B cell (primary cell): ENCODE data around the gene CDC26. TPM values are rescaled to one million over a fixed set of nuclear protein-coding genes. Genes with fewer than 3 reads are reported as not detected.

Source experiments
- ATAC-seq: fragments of 200-7000 bp; cut with Tn5 transposase; one replicate; pipeline ENCODE4 v1.10.0; 2021; ENCODE audit warnings: low read depth, mild to moderate bottlenecking, moderate number of reproducible peaks, moderate library complexity
- CTCF ChIA-PET: fragments of 350-600 bp; sonication (Branson Sonifier 250); formaldehyde crosslinking; loops from one replicate; lab custom pipeline; 2021; ENCODE audit warnings: antibody characterized with exemption, inconsistent platforms; lab: Charles Lee
- POLR2A ChIA-PET: fragments of 350-600 bp; sonication (Branson Sonifier 250); formaldehyde crosslinking; loops from one replicate; lab custom pipeline; 2021; ENCODE audit warnings: antibody characterized with exemption; lab: Charles Lee
- DNase-seq: peaks from one replicate; pipeline ENCODE4 v3.0.0; 2013
- H2AFZ ChIP-seq: 2 replicates; pipeline ENCODE4 v1.6.1; 2012; ENCODE audit warnings: mild to moderate bottlenecking, low read depth, low read length; ENCODE audit not compliant: insufficient read depth, poor library complexity, severe bottlenecking
- H3K27ac ChIP-seq, 2 donors: 1 replicate in 1 of 2; 2 replicates in 1 of 2; pipeline ENCODE4 v1.5.1; 2012 to 2013; ENCODE audit warnings: low read length in 2 of 2, mild to moderate bottlenecking in 2 of 2, moderate library complexity in 1 of 2
- H3K27me3 ChIP-seq, 4 experiments: fragments of 200-600 bp in 1 of 4; sonication (generic) in 1 of 4; replicated peaks in 1 of 4; 1 replicate in 2 of 4; 2 replicates in 2 of 4; pipeline versions ENCODE4 v1.6.1 to v1.7.0; 2013 to 2016; ENCODE audit warnings: low read length in 3 of 4, mild to moderate bottlenecking in 2 of 4, mixed read lengths in 1 of 4, moderate library complexity in 1 of 4; ENCODE audit not compliant: insufficient read depth in 4 of 4, control insufficient read depth in 3 of 4; ENCODE audit errors: control extremely low read depth in 1 of 4
- H3K36me3 ChIP-seq, 2 experiments: replicated peaks in 1 of 2; 1 replicate in 1 of 2; 2 replicates in 1 of 2; pipeline versions ENCODE4 v1.6.1 to v1.7.1; 2013; ENCODE audit warnings: low read length in 1 of 2; ENCODE audit not compliant: insufficient read depth in 2 of 2, control insufficient read depth in 1 of 2; ENCODE audit errors: control extremely low read depth in 1 of 2, extremely low read depth in 1 of 2
- H3K4me1 ChIP-seq, 2 donors: fragments of 200-600 bp in 1 of 2; sonication (generic) in 1 of 2; 1 replicate in 1 of 2; 2 replicates in 1 of 2; pipeline versions ENCODE4 v1.5.1 to v1.6.1; 2013 to 2017; ENCODE audit warnings: low read length in 2 of 2; ENCODE audit not compliant: control insufficient read depth in 2 of 2, insufficient read depth in 2 of 2
- H3K4me2 ChIP-seq: replicated peaks from 2 replicates; pipeline ENCODE3; 2012; ENCODE audit warnings: mild to moderate bottlenecking, low read depth, low read length; ENCODE audit not compliant: poor library complexity, severe bottlenecking
- H3K4me3 ChIP-seq, 5 experiments: fragments of 200-600 bp in 1 of 5; sonication (generic) in 1 of 5; 1 replicate in 3 of 5; 2 replicates in 2 of 5; pipeline versions ENCODE4 v1.5.1 to v1.7.0; 2011 to 2016; ENCODE audit warnings: low read length in 4 of 5, mild to moderate bottlenecking in 4 of 5, low read depth in 2 of 5, control low read depth in 1 of 5, moderate library complexity in 1 of 5; ENCODE audit not compliant: insufficient read depth in 1 of 5; ENCODE audit errors: control extremely low read depth in 1 of 5, extremely low read depth in 1 of 5
- H3K79me2 ChIP-seq: fragments of 200-600 bp; sonication (generic); one replicate; pipeline ENCODE4 v1.6.0; 2016; ENCODE audit warnings: low read length; ENCODE audit not compliant: control insufficient read depth, insufficient read depth
- H3K9ac ChIP-seq: fragments of 200-600 bp; sonication (generic); 2 replicates; pipeline ENCODE4 v1.6.1; 2017; ENCODE audit warnings: mild to moderate bottlenecking, low read length, moderate library complexity
- H3K9me3 ChIP-seq, 3 donors: one replicate each; pipeline versions ENCODE4 v1.6.1 to v1.7.1; 2013; ENCODE audit warnings: low read length in 2 of 3; ENCODE audit not compliant: control insufficient read depth in 2 of 3, insufficient read depth in 1 of 3; ENCODE audit errors: control extremely low read depth in 1 of 3
- H4K20me1 ChIP-seq: 2 replicates; pipeline ENCODE4 v1.6.0; 2012; ENCODE audit warnings: mild to moderate bottlenecking, low read length; ENCODE audit not compliant: insufficient read depth, control insufficient read depth, poor library complexity, severe bottlenecking
- H3K27ac Mint-ChIP-seq: one replicate; pipeline ENCODE4 v1.8.0; 2021; ENCODE audit warnings: mixed read lengths
- H3K27me3 Mint-ChIP-seq: one replicate; pipeline ENCODE4 v1.8.0; 2021; ENCODE audit warnings: mixed read lengths
- H3K4me1 Mint-ChIP-seq: one replicate; pipeline ENCODE4 v1.8.0; 2021; ENCODE audit warnings: mixed read lengths
- H3K4me3 Mint-ChIP-seq: one replicate; pipeline ENCODE4 v1.8.0; 2021; ENCODE audit warnings: mixed read lengths
- H3K9me3 Mint-ChIP-seq: one replicate; pipeline ENCODE4 v1.8.0; 2022; ENCODE audit warnings: mixed read lengths; ENCODE audit not compliant: insufficient read depth
- CTCF ChIP-seq: fragments of 200-600 bp; IDR thresholded peaks from one replicate; pipeline ENCODE4 v1.8.0; 2022; ENCODE audit warnings: antibody characterized with exemption, mild to moderate bottlenecking
- EZH2 ChIP-seq: IDR thresholded peaks from 2 replicates; pipeline ENCODE4 v1.6.1; 2012; ENCODE audit warnings: borderline replicate concordance, low read depth, mild to moderate bottlenecking, moderate library complexity, low read length; ENCODE audit not compliant: insufficient read depth, poor library complexity, severe bottlenecking
- WGBS: methylation state at CpG from one replicate; pipeline ENCODE4 v1.1.5; 2013; ENCODE audit warnings: missing lambda C conversion rate; ENCODE audit not compliant: insufficient coverage; 5-methylcytosine and 5-hydroxymethylcytosine counted together
- intact Hi-C: fragments of 100-400 bp; cut with micrococcal nuclease; formaldehyde crosslinking; loops from one replicate; pipeline ENCODE4 v1.10.0; 2022
- polyA plus RNA-seq: library from polyadenylated mRNA; depleted of rRNA; stranded (reverse); fragments of >200 nt; gene quantifications from 2 replicates; pipeline ENCODE4 v1.2.3, GENCODE V29; 2012
- total RNA-seq, 2 donors: library from RNA; stranded (reverse); fragments of 120-200 nt in 1 of 2; gene quantifications; 1 replicate in 1 of 2; 2 replicates in 1 of 2; pipeline versions ENCODE4 v1.2.3 to v1.2.4, GENCODE V29; 2013 to 2022

The CDC26 gene
- total and polyA plus RNA-seq, 2 donors (not counting 1 experiment from before 2014, with no cell fraction given), result 14.8 to 32.9 TPM

GRCh38 chr9:113322671-113323070 is 47.3 kb upstream of the CDC26 start:
- Mint-ChIP-seq H3K27ac (no peak overlapping the region), H3K9me3 (no peaks in the 10 kb centered on the region), H3K27me3 (no peaks in the 10 kb centered on the region), H3K4me1 (no peaks in the 10 kb centered on the region), H3K4me3 (no peak overlapping the region)
- 84% methylated on average over 5 of the region's 6 CpGs for WGBS
- no peak overlapping the region for H3K27ac ChIP-seq
- H3K4me2 ChIP-seq, result no peak overlapping the region
- H3K4me1 ChIP-seq, result no peaks in the 10 kb centered on the region
- H2AFZ ChIP-seq, result no peak overlapping the region
- ATAC-seq (no peak), DNase-seq (no peak)
- ChIA-PET POLR2A (no interaction called here), CTCF (no interaction called here)
- no peaks in the 10 kb centered on the region for H3K79me2 ChIP-seq
- H4K20me1 ChIP-seq, result no peaks in the 10 kb centered on the region
- no peaks in the 10 kb centered on the region for H3K36me3 ChIP-seq
- no peak overlapping the region for H3K9ac ChIP-seq
- TF ChIP-seq EZH2 (no peak), CTCF (no peak)
- no peaks in the 10 kb centered on the region for H3K27me3 ChIP-seq
- H3K9me3 ChIP-seq, result no peaks in the 10 kb centered on the region
- H3K4me3 ChIP-seq, result no peak overlapping the region
- intact Hi-C loops, result no loop called here

- Histone ChIP-seq H4K20me1 (no peaks in the 10 kb centered on the region), H2AFZ (no peak overlapping the region), H3K36me3 (no peaks in the 10 kb centered on the region), H3K27ac (no peak overlapping the region), H3K9ac (no peak overlapping the region), H3K4me3 (no peak overlapping the region), H3K27me3 (no peaks in the 10 kb centered on the region), H3K4me1 (no peaks in the 10 kb centered on the region), H3K4me2 (no peak overlapping the region), H3K9me3 (no peaks in the 10 kb centered on the region), H3K79me2 (no peaks in the 10 kb centered on the region)
- Mint-ChIP-seq H3K4me3 (no peak overlapping the region), H3K4me1 (no peaks in the 10 kb centered on the region), H3K9me3 (no peaks in the 10 kb centered on the region), H3K27me3 (peaks cover 9% of the 10 kb centered on the region), H3K27ac (no peak overlapping the region)
- POLR2A ChIA-PET, result no interaction called here
- CTCF ChIA-PET, result no interaction called here
- intact Hi-C loops, result no loop called here
- ATAC-seq, result no peak
- WGBS, result 100% methylated on average over 1 of the region's 3 CpGs
- TF ChIP-seq EZH2, result no peak
- no peak for TF ChIP-seq CTCF
- no peak for DNase-seq
These were observed 44.7 kb upstream of the CDC26 start for GRCh38 chr9:113320051-113320450.
